HG02970 (cell line): ENCODE measurements around the gene RAB30.

Experiments
- ATAC-seq: cut with Tn5 transposase; IDR thresholded peaks from one replicate; pipeline ENCODE4 v1.9.1; 2021; ENCODE audit warnings: mild to moderate bottlenecking, moderate library complexity, moderate number of reproducible peaks; ENCODE audit not compliant: unreplicated experiment, low FRiP score

Gene RAB30, protein sequence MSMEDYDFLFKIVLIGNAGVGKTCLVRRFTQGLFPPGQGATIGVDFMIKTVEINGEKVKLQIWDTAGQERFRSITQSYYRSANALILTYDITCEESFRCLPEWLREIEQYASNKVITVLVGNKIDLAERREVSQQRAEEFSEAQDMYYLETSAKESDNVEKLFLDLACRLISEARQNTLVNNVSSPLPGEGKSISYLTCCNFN

GRCh38 chr11:83071567-83072349 lies at the start of gene RAB30:
TSS of gene RAB30 (minus strand) at chr11:83071897. CDS start at chr11:82997316, 74,581 bp downstream.
- ATAC-seq = peak; percentile 96

- no peak for ATAC-seq
These were observed 48.6 kb upstream of the RAB30 start for GRCh38 chr11:83120327-83120726.

- ATAC-seq = no peak
These were observed 47.5 kb upstream of the RAB30 start for GRCh38 chr11:83119216-83119615.

- ATAC-seq = no peak
These were observed 47.1 kb upstream of the RAB30 start for GRCh38 chr11:83118814-83119213.

GRCh38 chr11:83116015-83116641 lies 44.4 kb upstream of the RAB30 start:
- ATAC-seq = no peak

- no peak for ATAC-seq
These were observed 43.9 kb upstream of the RAB30 start for GRCh38 chr11:83115551-83115950.

DNA sequence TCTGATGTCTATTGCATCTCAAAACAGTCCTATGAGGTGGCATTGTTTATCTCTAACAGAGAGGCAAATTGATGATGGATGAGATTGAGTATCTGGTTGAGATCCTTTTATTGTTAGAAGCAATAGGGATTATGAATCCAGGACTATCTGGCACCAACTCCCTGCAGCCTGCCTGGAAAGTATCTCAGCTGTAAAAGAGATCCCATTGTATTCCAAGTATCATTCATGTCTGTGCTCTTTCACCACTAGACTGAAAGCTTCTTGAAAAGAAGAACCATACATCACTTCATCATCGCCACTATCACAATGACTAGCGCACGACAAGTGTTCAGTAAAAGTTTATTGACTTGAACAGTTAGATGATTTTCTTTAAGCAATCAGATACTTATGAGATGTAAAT lies 43.3 kb upstream of the RAB30 start:
- no peak for ATAC-seq

GRCh38 chr11:83112886-83113285 lies 41.2 kb upstream of the RAB30 start:
- ATAC-seq = no peak

- no peak for ATAC-seq
These were observed 33.5 kb upstream of the RAB30 start for GRCh38 chr11:83105168-83105567.

DNA sequence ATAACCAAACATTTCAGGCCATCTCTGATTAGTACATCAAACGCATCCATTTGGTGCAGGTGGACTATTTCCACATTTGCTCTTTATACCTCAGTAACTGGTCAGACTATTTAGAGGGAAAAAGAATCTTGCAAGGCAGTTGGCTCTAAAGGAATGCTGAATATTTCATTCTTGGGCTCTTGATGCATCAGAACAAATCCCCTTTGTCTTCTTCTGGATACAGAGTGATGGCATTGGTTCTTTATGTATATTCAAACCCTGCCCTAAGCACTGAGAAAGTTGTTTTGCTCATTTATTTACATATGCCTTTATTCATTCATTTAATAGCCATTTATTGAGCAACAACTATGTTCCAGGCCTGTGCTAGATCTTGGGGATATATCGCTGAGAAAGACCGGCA lies 31.1 kb upstream of the RAB30 start:
- no peak for ATAC-seq

GRCh38 chr11:83097429-83098075 lies 25.9 kb upstream of the RAB30 start:
- no peak for ATAC-seq

DNA sequence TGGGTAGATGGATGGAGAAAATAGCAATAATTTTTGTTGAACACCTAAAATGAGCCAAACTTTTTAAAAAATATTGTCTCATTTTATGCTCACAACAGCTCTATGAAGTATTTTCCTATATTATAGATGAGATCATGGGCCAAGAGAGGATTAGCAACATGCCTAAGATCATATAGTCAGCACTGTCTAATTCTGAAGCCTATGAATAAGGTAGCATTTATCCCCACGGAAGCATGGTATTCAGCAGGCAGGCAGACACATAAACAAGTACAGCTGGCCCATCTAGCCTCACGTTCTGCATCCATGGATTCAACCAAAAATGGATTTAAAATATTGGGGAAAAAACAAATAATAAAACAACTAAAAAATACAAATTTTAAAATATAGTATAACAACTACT lies 21.9 kb upstream of the RAB30 start:
- no peak for ATAC-seq

- ATAC-seq = no peak
These were observed 21.0 kb upstream of the RAB30 start for GRCh38 chr11:83092488-83093384.

- no peak for ATAC-seq
These were observed 17.3 kb upstream of the RAB30 start for GRCh38 chr11:83088965-83089364.

- ATAC-seq = no peak
These were observed 15.3 kb upstream of the RAB30 start for GRCh38 chr11:83087035-83087434.

GRCh38 chr11:83079820-83080219 lies 8.1 kb upstream of the RAB30 start:
- no peak for ATAC-seq

- ATAC-seq = no peak
These were observed 6.6 kb upstream of the RAB30 start for GRCh38 chr11:83078269-83078668.

GRCh38 chr11:83073884-83074283 lies 2.2 kb upstream of the RAB30 start:
- ATAC-seq = no peak

DNA sequence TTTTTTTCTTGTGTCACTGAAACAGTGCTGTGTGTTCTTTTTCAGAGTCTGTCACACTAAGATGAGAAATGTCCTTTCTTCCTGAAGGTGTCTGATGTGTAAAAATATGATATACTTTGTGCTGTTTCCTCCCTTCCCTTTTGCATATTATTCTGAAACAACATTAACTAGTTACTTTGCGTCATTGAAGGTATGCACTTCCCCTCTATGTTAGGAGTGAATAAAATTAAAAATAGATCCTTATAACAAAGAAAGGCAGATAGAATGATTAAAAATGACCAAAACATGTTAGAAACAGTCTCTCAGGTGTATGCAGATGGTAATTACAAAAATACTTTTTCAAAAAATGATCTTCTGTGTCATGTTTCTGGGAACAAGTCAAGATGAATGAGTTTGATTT lies 1.6 kb upstream of the RAB30 start:
- ATAC-seq = no peak
